NCI-H1105 (cell line): Measurements from ENCODE around the gene BCL3.

Experiments
- DNase-seq: peaks from one replicate; lab custom pipeline; 2025; lab: John Stamatoyannopoulos, UW

The BCL3 gene

DNA sequence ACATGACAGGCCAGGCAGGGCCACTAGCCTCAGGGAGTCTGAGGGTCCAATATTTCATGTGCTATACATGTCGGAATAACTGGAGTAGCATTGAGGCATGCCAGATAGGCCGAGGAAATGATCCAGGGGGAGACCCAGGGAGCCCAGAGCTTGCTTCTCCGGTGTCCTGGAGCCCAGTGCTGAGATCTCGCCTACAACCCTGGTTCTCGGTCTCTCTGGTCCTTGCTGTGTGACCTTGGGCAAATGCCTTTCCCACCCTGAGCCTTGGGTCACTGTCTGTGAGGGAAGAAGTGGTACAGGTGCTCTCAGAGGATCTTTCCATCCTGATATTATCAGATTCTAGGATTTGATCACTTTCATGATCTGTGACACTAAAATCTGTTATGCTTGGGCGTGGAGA, 40.5 kb downstream of the BCL3 start:
- DNase-seq: no peak

DNA sequence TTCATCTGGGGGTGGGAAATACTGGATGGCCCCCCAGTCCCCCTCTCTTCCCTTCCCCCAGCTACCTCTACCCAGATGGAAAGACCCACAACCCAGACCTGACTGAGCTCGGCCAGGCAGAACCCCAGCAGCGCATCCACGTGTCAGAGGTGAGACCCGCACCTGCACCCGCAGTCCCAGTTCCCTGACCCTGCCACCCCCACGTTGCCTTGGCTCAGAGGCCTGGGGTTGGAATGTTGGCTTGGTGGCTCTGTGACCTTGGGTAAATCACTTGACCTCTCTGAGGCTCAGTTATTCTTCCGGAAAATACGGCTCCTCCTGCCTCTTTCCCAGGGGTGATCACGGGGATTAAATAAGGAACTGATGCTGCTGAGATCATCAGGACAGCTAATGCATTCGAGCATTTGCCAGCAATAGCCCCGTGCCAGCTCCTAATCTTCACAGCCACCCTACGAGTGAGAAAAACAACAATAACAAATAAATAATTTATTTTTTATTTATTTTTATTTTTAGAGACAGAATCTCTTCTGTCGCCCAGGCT, 41.5 kb downstream of the BCL3 start:
- no peak for DNase-seq

DNA sequence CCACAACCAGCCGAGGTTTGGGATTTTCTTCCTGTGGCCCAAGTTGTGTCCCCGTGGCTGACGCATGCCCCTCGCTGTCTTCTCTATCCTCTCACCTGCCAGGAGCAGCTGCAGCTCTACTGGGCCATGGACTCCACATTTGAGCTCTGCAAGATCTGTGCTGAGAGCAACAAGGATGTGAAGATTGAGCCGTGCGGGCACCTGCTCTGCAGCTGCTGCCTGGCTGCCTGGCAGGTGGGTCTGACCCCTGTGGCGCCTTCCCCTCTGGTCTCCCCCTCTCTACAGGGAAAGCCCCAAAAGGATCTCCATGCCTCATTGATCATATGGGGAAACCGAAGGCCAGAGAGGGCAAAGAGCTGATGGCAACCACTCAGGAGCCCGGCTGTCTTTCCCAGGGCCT, 43.8 kb downstream of the BCL3 start:
- no peak for DNase-seq

DNA sequence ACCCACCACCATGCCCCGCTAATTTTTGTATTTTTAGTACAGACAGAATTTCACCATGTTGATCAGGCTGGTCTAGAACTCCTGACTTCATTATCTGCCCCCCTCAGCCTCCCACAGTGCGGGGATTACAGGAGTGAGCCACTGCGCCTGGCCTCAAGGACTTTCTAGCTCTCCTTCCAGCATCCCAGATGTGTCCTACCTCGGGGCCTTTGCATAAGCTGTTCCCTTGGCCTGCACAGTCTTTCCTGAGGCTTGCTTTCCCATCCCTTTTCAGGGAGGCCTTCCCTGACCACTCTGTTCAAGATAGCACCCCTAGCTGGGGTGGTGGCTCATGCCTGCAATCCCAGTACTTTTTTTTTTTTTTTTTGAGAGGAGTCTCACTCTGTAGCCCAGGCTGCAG, 46.1 kb downstream of the BCL3 start:
- DNase-seq: no peak

DNA sequence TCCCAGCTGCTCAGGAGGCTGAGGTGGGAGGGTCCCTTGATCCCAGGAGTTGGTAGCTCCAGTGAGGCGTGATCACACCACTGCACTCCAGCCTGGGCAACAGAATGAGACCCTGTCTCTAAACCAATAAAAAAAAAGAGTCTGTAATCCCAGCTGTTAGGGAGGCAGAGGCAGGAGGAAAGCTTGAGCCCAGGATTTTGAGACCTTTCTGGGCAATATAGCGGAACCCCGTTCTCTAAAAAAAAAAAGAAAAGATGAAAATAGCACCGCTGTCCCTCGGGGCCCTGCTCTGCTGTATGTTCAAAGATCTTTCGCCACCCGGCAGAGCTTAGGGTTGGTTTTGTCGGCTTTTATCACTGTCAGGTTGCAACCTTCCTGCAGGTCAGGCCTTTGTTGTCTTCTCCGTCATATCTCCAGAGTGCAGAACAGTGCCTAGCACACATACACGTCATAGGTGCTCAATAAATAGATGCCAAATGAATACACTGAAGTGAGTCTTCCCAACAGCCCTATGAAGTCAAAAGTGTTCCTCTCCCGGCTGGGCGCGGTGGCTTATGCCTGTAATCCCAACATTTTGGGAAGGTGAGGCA, 47.0 kb downstream of the BCL3 start:
- no peak for DNase-seq

DNA sequence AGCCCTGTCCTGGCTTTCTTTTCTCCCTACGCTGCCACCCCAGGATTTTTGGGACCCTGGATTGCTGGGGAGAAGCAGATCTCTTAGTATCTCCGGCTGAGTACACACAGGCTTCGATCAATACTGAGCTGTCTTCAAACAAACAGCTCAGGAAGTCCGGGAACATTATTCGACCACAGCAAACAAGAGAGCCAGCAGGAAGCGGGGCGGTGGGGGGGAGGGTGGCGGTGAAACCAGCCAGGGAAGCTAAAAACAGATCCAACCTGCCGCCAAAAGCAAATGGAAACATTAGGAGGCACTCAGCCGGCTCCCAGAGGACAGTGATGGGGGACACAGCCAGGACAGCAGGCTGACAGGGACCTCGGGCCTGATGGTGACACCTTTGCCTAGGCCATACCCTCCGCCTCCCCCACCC, 48.2 kb downstream of the BCL3 start:
- no peak for DNase-seq

DNA sequence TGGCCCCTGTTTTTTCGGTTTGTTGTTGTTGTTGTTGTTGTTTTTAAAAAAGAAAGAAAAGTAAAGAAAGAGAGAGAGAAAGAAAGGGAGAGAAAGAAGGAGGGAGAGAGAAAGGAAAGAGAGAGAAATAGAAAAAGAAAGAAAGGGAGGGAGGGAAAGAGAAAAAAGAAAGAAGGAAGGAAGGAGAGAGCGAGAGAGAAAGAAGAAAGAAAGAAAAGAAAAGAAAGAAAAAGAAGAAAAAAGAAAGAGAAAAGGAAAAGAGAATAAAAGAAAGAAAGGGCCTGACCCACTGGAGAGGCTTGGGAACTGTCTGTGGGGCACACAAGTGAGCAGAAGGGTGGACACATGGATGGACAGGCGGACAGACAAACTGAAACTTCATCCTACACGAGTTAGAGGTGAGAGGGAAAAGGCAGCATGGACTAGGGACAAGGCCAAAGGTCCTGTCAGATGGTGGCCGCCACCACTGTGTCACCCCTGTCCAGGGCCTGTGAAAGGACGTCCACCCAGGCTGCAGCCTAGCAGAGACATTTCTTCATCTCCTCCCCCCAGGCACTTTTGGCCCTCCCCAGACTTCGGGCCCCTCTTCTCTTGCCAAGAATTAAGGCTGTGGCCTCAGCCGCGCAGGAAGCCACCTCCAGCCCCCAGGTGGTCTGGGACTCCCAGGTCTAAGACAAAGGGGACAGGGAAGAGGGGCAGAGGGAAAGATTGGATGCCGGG, 51.3 kb downstream of the BCL3 start:
- no peak for DNase-seq

DNA sequence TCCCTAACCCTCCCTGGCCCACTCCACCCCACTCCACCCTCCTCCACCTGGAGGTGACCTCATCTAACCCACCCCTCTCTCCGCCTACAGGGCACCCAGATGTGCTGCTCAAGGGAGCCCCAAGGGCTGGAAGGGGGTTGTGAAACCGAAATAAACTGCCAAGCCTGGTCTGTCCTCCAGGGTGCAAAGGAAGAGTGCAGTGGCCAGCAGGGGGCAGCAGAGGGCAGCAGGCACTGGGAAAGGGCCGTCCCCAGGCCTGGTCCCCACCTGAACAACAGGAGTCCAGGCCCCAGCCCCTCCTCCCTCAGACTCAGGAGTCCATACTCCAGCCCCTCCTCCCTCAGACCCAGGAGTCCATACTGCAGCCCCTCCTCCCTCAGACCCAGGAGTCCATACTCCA, 52.0 kb downstream of the BCL3 start:
- DNase-seq: peak; percentile 61

DNA sequence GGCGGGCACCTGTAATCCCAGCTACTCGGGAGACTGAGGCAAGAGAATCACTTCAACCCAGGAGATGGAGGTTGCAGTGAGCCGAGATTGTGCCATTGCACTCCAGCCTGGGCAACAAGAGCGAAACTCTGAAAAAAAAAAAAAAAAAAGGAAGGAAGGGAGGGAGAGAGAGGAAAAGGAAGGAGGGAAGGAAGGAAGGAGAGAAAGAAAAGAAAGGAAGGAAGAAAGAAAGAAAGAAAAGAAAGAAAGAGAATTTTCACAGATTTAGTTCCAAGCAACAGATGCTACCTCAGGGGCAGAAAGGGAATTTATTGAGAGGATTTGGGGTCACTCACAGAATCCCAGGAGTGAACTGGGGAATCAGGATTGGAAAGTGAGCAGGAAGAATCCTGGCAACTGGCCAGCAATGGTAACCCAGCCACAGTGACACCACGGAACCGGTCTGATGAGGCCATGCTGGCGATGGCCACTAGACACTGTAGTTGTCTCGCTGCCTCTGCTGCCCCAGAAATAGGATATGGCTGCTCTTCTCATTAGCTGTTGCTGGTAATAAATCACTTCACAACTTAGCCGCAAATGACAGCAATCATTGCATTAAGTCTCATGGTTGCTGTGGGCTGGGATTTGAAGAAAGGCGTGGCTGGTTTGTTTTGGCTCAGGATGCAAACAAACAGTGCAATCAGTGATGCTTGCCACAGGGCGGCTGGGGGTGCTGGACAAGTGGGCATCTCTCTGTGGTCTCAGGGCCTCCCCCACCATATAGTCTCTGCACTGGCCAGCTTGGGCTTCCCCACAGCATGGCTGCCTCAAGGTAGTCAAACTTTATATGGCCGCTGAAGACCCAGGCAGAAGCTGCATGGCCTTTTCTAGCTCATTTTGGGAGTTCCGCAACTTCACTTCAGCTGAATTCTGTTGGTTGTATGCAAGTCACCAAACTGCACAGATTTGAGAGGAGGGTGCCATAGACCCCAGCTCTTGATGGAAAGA, 55.2 kb downstream of the BCL3 start:
- no peak for DNase-seq

DNA sequence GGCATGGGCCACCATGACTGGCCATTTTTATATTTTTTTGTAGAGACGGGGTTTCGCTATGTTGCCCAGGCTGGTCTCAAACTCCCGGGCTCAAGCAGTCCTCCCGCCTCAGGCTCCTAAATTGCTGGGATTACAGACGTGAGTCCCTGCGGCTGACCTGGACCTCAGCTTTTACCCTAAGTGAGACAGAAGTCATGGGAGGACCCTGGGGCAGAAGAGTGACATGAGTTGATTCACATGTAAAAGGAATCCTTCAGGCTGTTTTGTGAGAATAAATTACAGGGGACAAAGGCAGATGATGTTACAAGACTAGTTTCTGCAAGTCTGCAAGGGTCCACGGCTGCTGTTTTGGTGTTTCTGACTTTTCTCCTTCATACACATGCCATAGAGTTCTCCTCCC, 57.8 kb downstream of the BCL3 start:
- DNase-seq: no peak

DNA sequence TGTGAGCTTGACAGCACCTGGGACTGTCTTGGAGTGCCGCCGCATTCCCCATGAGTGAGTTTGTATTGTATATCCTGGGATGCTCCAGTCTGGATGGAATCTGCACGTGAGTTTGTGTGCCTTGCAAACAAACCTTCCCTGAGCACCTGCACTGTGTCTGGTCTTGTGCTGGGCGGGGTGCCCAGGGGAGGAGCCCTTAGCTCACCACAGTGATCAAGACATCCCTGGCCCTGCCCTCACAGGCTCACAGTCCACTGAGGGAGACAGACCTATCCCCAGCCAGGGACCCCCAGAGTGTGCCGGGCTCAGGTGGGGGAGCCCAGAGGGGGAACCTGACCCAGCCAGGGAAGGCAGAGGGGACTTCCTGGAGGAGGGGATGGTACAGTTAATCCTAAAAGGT, 58.7 kb downstream of the BCL3 start:
- peak; percentile 21 for DNase-seq

DNA sequence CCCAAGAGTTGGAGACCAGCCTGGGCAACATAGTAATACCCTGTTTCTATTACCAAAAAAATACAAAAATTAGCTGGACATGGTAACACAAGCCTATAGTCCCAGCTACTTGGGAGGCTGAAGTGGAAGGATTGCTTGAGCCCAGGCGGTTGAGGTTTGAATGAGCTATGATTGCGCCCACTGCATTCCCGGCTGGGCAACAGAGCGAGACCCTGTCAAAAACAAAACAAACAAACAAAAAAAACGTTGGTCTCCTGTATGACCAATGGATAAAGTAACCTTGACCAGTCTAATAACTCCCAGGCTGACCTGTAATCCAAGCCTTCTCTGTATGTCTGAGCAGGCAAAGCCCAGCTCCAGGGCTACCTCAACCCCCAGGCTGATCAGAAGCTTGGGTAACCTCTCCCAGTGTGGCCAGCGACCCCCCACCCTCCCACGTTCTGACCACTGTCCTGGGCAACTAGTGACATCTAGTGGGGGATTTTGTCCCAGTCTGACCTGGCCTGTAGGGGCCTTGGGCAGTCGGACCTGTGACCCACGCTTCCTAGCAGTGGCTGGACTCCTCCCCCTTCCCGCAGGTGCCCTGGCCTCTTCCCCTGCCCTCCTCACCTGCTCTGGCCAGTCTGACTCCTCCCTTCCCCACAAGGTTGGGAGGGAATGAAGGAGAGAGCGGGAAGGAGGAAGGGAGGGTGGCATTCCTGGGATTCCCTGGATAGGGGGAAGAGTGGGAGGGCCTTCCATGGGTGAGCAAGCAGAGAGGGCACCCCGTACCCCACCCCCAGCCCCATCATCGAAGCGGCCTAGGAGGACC, 59.3 kb downstream of the BCL3 start:
- no peak for DNase-seq

DNA sequence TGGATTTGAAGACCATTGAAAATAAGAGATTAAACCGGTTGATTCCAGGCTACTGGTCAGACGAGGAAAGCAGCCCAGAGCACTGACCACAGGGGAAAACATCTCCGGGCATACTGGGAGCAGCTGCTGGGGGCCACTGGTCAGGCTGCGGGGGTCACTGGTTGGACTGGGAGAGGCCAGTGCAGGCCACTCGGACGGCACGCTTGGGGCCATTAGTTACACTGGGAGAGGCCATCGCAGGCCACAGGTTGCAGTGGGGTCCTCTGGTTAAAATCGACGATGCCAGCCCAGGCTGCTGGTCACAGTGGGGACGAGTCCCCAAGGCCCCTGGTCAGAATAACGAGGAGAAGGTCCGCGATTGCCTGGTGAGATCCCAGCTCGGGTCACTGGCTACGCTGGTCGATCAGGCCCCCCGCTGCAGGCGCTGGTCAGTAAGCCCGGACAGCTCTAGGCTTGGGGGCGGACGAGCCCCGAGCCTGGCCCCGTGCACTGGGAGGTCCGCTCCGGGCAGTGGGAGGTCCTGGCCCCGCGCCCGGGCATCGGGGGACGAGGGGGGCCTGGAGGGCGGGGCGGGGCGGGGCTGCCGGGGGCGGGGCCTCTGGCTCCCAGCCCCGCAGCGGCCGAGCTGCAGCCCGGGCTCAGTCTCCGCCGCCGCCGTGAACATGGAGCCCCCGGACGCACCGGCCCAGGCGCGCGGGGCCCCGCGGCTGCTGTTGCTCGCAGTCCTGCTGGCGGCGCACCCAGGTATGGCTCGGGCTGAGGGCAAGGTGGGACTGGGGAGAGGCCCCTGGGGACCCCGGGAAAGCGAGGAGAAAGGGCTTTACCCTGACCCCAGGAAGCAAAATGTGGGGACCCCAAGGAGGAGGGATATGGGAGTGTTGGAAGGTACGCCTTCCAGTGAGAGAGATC, 60.2 kb downstream of the BCL3 start, which contains the start of gene BCAM:
Gene BCAM (plus strand): TSS at position 641 of the 909 bp plus-strand sequence. CDS start 22 bp downstream, at position 663.
- DNase-seq: peak; percentile 51
